Pancreas (tissue), 10 donors: Measurements from ENCODE around the gene THEMIS2. TPM values are rescaled to one million over a fixed set of nuclear protein-coding genes. Genes with fewer than 3 reads are reported as not detected.
"Not testable (repeated sequence)": the region's sequence is repeated elsewhere in the genome, so short reads cannot be mapped to it uniquely, and the experiment has no call there.

Experiments used
- ATAC-seq, 4 donors: fragments of 200-7000 bp; cut with Tn5 transposase; one replicate each; pipeline versions ENCODE4 v1.8.0 to v1.9.1; 2020; ENCODE audit warnings: mild to moderate bottlenecking in 4 of 4, moderate library complexity in 4 of 4
- DNase-seq, 6 donors: peaks; one replicate each; pipeline ENCODE4 v3.0.0-alpha.2; 2020
- FAIRE-seq: peaks from 2 replicates; lab custom pipeline; 2012; peaks lifted over from hg19 to GRCh38; lab: Jason Lieb, UNC
- H3K27ac ChIP-seq, 4 donors: fragments of 200-600 bp; sonication (generic); 1 replicate in 3 of 4; 2 replicates in 1 of 4; pipeline versions ENCODE4 v1.5.0 to v1.8.0; 2020
- H3K27me3 ChIP-seq, 4 donors: fragments of 200-600 bp; one replicate each; pipeline ENCODE4 v1.8.0; 2021
- H3K36me3 ChIP-seq, 3 donors: fragments of 200-600 bp; sonication (generic) in 1 of 3; one replicate each; pipeline versions ENCODE4 v1.5.0 to v1.8.0; 2020 to 2021
- H3K4me1 ChIP-seq, 3 donors: fragments of 200-600 bp; one replicate each; pipeline ENCODE4 v1.8.0; 2021
- H3K4me3 ChIP-seq, 4 donors: fragments of 200-600 bp; sonication (generic) in 2 of 4; one replicate each; pipeline versions ENCODE4 v1.5.0 to v1.8.0; 2020 to 2021
- H3K9me3 ChIP-seq, 4 donors: fragments of 200-600 bp; one replicate each; pipeline ENCODE4 v1.8.0; 2021
- WGBS, 2 donors: extraction: QIAGEN DNeasy Blood & Tissue Kit; methylation state at CpG; one replicate each; pipeline ENCODE4 v1.1.7; 2013; 5-methylcytosine and 5-hydroxymethylcytosine counted together
- intact Hi-C, 3 donors: fragments of 100-400 bp; cut with DNase I; formaldehyde crosslinking; loops; one replicate each; pipeline versions ENCODE4 v1.11.1 to v1.14.2; 2022
- polyA plus RNA-seq, 2 donors: library from polyadenylated mRNA; stranded (reverse); fragments of 200-250 nt; gene quantifications; one replicate each; pipeline ENCODE4 v1.2.3, GENCODE V29; 2013
- total RNA-seq, 6 donors: library from RNA; stranded (reverse); fragmentation: NEBNext Ultra II Directional in 4 of 6; extraction: Animal tissue kit (Norgen Biotek cat#: 25700) in 4 of 6; gene quantifications; one replicate each; pipeline versions ENCODE4 v1.2.1 to v1.2.4, GENCODE V29; 2021 to 2023
- TF ChIP-seq, protein P1 (sequence below), 4 donors: fragments of 200-600 bp; sonication (generic) in 3 of 4; IDR thresholded peaks; one replicate each; pipeline versions ENCODE4 v1.5.0 to v1.8.0; 2021; ENCODE audit warnings: antibody characterized with exemption in 4 of 4
- donor health status: healthy with polysubstance abuse.
- donor health status: DM: no; HTN: no; CAD: no; lungs with moderate emphysema.
- donor health status: DM: no; HTN: no; CAD: no.
- donor health status: control.
- donor health status: control.
- donor health status: Bipolar disorder and iron deficiency.
- donor health status: DM: yes; HTN: yes; CAD: no.
- donor health status: DM: no; HTN: no; CAD: no.
- donor health status: DM: no; HTN: no; CAD: no.
- donor health status: DM: yes; HTN: yes; CAD: no.

Gene THEMIS2
- total and polyA plus RNA-seq, 8 donors: 0.98 to 19.1 (median 5.0) TPM

GRCh38 chr1:27849951-27850350 is 22.4 kb upstream of the THEMIS2 start:
- H3K9me3 ChIP-seq: no peaks in the 10 kb centered on the region
- peaks cover 5 to 49% (median 34%) of the 10 kb centered on the region in 3 donors for H3K36me3 ChIP-seq
- no peaks in the 10 kb centered on the region for H3K4me1 ChIP-seq
- TF ChIP-seq, protein P1, sequence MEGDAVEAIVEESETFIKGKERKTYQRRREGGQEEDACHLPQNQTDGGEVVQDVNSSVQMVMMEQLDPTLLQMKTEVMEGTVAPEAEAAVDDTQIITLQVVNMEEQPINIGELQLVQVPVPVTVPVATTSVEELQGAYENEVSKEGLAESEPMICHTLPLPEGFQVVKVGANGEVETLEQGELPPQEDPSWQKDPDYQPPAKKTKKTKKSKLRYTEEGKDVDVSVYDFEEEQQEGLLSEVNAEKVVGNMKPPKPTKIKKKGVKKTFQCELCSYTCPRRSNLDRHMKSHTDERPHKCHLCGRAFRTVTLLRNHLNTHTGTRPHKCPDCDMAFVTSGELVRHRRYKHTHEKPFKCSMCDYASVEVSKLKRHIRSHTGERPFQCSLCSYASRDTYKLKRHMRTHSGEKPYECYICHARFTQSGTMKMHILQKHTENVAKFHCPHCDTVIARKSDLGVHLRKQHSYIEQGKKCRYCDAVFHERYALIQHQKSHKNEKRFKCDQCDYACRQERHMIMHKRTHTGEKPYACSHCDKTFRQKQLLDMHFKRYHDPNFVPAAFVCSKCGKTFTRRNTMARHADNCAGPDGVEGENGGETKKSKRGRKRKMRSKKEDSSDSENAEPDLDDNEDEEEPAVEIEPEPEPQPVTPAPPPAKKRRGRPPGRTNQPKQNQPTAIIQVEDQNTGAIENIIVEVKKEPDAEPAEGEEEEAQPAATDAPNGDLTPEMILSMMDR (IDR thresholded peaks at IDR 0.05): no peak
- DNase-seq (peak in 1 of 6 donors; percentile 37), ATAC-seq (no peak), FAIRE-seq (no peak)
- intact Hi-C loops: no loop called here
- WGBS, 2 donors: 95 to 99% methylated on average over 7 of the region's 7 CpGs
- H3K4me3 ChIP-seq: no peak overlapping the region
- H3K27ac ChIP-seq: no peak overlapping the region
- no peaks in the 10 kb centered on the region for H3K27me3 ChIP-seq

- H3K27ac ChIP-seq: no peak overlapping the region
- no peak for FAIRE-seq
- H3K9me3 ChIP-seq: no peaks in the 10 kb centered on the region
- H3K27me3 ChIP-seq: no peaks in the 10 kb centered on the region
- H3K4me3 ChIP-seq: no peak overlapping the region
- no peak for DNase-seq
- intact Hi-C loops: loop anchor here in 1 of 3 donors (5.0 kb wide), 1 partner anchor 122 kb away; no protein-coding TSS in a partner anchor
- TF ChIP-seq, protein P1 (IDR thresholded peaks at IDR 0.05): no peak
- peaks cover 0 to 8% (median 1%) of the 10 kb centered on the region in 3 donors for H3K36me3 ChIP-seq
- WGBS, 2 donors: 77 to 84% methylated on average over 6 of the region's 6 CpGs
- no peaks in the 10 kb centered on the region for H3K4me1 ChIP-seq
- no peak for ATAC-seq
Observed at GRCh38 chr1:27855085-27855484, 17.3 kb upstream of the THEMIS2 start.

DNA sequence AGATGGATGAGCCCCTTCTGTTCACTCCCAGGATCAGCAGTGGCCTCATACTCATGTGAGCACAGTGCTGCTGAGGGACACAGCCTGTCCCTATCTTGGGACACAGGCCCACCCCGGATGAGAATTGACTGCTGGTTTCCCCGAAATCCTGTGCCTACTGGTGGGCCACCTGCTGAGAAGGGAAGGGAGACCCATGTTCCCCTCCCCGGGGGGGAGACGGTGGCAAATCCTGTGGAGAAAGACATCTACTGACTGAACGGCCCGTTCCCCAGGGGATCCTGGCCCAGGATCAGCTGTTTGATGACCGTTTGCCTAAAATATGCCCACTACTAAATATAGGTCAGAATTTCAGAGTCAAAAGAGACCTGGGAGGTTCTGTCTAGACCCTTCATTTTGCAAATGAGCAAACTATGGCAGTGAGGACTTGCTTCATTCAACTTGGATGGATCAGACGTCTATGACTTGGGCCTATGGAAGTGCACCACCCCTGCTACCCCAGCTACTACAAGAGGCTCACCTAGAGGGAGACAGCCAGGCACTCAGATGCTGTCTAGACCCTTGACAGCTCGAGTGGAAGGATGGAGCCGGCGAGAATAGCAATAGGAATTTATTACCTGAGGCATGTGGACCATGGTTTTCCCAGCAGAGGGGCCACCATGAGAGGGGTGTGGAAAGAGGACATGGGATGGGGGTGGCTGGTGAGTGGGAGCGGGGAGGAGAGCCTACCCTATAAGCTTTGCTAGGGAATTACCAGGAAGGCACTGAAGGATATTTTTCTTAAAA is 15.6 kb upstream of the THEMIS2 start:
- WGBS, 2 donors: 61 to 75% methylated on average over 12 of the region's 12 CpGs
- ATAC-seq (no peak), DNase-seq (peak in 1 of 6 donors; percentile 44), FAIRE-seq (no peak)
- H3K27me3 ChIP-seq: no peaks in the 10 kb centered on the region
- H3K27ac ChIP-seq: no peak overlapping the region
- TF ChIP-seq, protein P1 (IDR thresholded peaks at IDR 0.05): no peak
- H3K4me3 ChIP-seq: no peak overlapping the region
- no peaks in the 10 kb centered on the region for H3K9me3 ChIP-seq
- H3K4me1 ChIP-seq: no peaks in the 10 kb centered on the region
- no peaks in the 10 kb centered on the region for H3K36me3 ChIP-seq
- intact Hi-C loops: loop anchor here in 1 of 3 donors (5.0 kb wide), 1 partner anchor 121 kb away; no protein-coding TSS in a partner anchor

DNA sequence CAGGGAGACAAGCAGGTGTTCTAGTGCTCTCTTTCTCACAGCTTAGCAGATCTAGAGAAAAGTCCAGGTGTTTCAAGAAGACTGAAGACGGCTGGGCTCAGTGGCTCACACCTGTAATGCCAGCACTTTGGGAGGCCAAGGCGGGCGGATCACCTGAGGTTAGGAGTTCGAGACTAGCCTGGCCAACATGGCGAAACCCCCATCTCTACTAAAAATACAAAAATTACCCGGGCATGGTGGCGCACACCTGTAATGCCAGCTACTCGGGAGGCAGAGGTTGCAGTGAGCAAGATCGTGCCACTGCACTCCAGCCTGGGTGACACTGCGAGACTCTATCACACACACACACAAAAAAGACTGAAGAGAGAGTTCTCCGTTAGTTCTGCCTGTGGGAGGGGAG is 14.8 kb upstream of the THEMIS2 start:
- ATAC-seq, H3K27ac ChIP-seq, H3K27me3 ChIP-seq, H3K36me3 ChIP-seq, H3K4me1 ChIP-seq, H3K4me3 ChIP-seq, H3K9me3 ChIP-seq, FAIRE-seq: not testable (repeated sequence)
- intact Hi-C loops: loop anchor here in 1 of 3 donors (5.0 kb wide), 1 partner anchor 120 kb away; no protein-coding TSS in a partner anchor
- WGBS, 2 donors: 54 to 56% methylated on average over 11 of the region's 11 CpGs
- DNase-seq: peak in 1 of 6 donors; percentile 17

DNA sequence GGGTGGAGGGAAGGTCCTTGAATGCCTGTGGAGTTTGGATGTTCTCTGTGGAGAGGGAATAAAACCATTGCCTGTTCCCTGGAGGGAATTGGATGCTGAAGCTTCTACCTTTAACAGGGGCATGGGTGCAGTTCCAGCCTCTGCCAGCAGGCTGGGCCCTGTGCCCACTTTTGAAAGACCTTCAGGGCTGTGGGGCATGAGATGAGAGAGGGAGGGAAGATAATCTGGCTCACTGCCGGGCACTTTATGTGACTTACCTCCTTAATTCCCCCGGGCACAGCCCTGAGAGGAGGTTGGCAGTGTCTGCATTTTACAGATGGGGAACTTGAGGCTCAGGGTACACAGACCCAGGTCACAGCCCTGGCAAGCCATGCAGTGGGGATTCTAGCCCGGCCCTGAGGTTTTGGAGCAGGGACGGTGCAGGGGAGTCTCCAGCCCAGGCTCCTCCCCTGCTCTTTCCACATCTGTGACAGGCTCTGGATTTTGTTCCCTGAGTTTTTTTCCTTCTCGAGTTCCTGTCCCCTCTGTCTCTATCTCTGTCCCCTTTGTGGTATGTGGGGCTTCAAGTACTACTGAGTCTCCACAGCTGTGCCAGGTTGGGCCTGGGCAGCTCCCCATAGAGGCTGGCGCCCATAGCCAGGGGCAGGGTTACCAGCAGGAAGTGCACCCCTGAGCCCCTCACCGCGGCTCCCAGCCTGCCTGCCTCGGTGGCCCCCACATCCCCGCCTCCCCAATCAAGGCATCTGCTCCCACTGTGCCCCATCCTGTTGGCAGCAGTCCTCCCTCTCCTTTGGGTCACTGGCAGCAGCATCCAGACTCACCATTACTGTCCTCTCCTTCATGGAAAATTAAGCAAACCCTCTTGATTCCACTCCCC is 14.0 kb upstream of the THEMIS2 start:
- Histone ChIP-seq H3K27me3 (no peaks in the 10 kb centered on the region), H3K4me1 (no peaks in the 10 kb centered on the region), H3K27ac (no peak overlapping the region), H3K36me3 (no peaks in the 10 kb centered on the region), H3K4me3 (no peak overlapping the region), H3K9me3 (no peaks in the 10 kb centered on the region)
- no peak for FAIRE-seq
- DNase-seq: peak; percentile 63 to 93 (median 85)
- TF ChIP-seq, protein P1 (IDR thresholded peaks at IDR 0.05): peak; percentile 90 to 96 (median 90)
- intact Hi-C loops: loop anchor here in 1 of 3 donors (5.0 kb wide), 1 partner anchor 119 kb away; no protein-coding TSS in a partner anchor
- peak; percentile 88 to 96 (median 95) for ATAC-seq
- 29 to 32% methylated on average over 10 of the region's 10 CpGs for WGBS, 2 donors
